ENCODE measurements around the gene GXYLT2. TPM values are rescaled to one million over a fixed set of nuclear protein-coding genes. Genes with fewer than 3 reads are reported as not detected.
A peak's percentile ranks its signal among the peaks of the same experiment; 100 is the strongest.

GXYLT2 gene
- total RNA-seq, 2 experiments from 2014 or later: not detected

DNA sequence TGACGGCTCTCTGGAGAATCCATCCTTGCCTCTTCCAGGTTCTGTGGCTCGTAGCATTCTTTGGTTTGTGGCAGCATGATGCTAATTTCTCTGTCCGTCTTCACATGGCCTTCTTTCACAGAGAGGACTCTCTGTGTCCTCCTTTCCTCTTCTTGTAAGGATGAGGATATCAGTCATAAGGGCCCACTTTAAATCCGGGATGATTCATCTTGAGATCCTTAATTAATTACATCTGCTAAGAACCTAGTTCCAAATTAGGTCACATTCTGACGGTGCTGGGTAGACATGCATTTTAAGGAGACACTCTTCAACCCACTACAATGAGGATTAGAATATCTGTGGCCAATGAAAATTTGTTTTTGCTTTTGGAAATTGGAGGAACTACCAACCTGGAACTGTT lies 15.7 kb upstream of the GXYLT2 start:
- Mint-ChIP-seq H3K27ac (no peak overlapping the region), H3K4me1 (no peaks in the 10 kb centered on the region), H3K27me3 (peaks cover 3% of the 10 kb centered on the region), H3K36me3 (ENCODE audit: low read depth) (no peaks in the 10 kb centered on the region), H3K9me3 (no peaks in the 10 kb centered on the region), H3K4me3 (no peak overlapping the region)
- ChIA-PET CTCF (no interaction called here), POLR2A (no interaction called here)
- no peak for DNase-seq

DNA sequence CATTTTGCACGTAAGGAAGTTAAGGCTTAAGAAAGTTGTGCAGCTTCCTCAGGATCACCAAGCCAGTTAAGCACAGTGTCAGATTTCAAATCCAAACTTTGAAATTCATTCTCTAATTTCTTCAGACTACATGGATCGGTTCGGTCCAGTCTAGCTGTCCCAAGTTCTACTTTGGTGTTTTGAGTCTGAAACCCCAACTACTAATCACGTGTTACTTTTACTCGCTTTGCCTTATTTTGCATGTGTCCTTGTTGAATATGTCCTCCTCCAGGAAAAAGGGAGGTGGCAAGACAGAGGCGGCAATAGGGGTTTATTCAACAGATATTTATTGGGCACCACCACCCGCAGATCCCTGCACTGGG lies 522 bp upstream of the GXYLT2 start:
- H3K27me3 Mint-ChIP-seq: peaks cover 74% of the 10 kb centered on the region
- H3K36me3 Mint-ChIP-seq (ENCODE audit: low read depth): no peaks in the 10 kb centered on the region
- peak overlapping the region; percentile 69 for H3K4me3 Mint-ChIP-seq
- peaks cover 9% of the 10 kb centered on the region for H3K4me1 Mint-ChIP-seq
- no peak for DNase-seq
- peaks cover 9% of the 10 kb centered on the region for H3K9me3 Mint-ChIP-seq
- POLR2A ChIA-PET: no interaction called here
- H3K27ac Mint-ChIP-seq: no peak overlapping the region
- CTCF ChIA-PET: interaction anchor here (1.0 kb wide), 1 partner anchor 39 kb away, joined by 3 read pairs; the partner anchor contains the start of gene SHQ1

- Mint-ChIP-seq H3K4me3 (peak overlapping the region; percentile 43), H3K9me3 (peaks cover 4% of the 10 kb centered on the region)
- CTCF ChIA-PET: no interaction called here
Measured at GRCh38 chr3:72888546-72889309, 882 bp downstream of the GXYLT2 start.

DNA sequence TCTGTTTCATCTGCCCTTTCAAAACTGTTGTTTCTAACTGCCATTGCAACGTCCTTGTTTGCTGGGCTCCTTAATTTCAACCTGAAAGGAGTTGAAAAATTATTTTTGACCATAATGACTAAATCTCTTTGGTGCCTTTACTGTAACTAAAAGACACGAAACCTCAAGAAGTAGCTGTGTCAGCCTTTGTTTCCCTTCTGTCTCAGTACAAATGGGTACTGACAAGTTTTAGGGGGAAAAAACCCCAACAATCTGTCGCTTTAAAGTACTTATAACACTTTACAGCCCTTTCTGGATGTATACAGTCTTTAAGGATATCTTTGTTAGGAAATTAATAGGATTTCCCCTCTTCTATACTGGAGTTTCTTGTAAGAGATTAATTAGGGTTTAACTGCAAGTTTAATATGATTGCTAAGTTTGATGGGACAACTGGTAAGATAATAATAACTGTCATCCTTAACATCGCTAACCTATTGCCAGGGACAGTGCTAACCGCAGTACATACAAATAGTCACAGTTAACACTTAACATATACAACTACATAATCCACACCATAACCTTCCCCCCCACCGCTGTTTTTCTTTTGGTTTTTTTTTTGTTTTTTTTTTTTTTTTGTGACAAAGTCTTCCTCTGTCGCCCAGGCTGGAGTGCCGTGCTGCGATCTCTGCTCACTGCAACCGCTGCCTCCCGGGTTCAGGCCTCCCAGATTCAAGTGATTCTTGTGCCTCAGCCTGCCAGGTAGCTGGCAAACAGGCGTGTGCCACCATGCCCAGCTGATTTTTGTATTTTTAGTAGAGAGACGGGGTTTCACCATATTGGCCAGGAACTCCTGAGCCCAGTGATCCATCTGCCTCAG lies 1.7 kb downstream of the GXYLT2 start:
- H3K4me1 Mint-ChIP-seq: peaks cover 9% of the 10 kb centered on the region
- no peaks in the 10 kb centered on the region for H3K36me3 Mint-ChIP-seq (ENCODE audit: low read depth)
- POLR2A ChIA-PET: no interaction called here
- H3K27me3 Mint-ChIP-seq: peaks cover 78% of the 10 kb centered on the region
- H3K4me3 Mint-ChIP-seq: peak overlapping the region; percentile 8
- no peak overlapping the region for H3K27ac Mint-ChIP-seq
- DNase-seq: no peak
- no peaks in the 10 kb centered on the region for H3K9me3 Mint-ChIP-seq
- CTCF ChIA-PET: interaction anchor here (0.6 to 0.7 kb wide), 2 partner anchors 29 to 595 kb away, joined by 3 to 5 read pairs; no protein-coding TSS in a partner anchor

More at GRCh38 chr3:72888546-72889309, 882 bp downstream of the GXYLT2 start:
- POLR2A ChIA-PET: no interaction called here
- no peak for DNase-seq
- H3K27ac Mint-ChIP-seq: no peak overlapping the region
- peaks cover 9% of the 10 kb centered on the region for H3K4me1 Mint-ChIP-seq
- no peaks in the 10 kb centered on the region for H3K36me3 Mint-ChIP-seq (ENCODE audit: low read depth)
- peaks cover 84% of the 10 kb centered on the region for H3K27me3 Mint-ChIP-seq

DNA sequence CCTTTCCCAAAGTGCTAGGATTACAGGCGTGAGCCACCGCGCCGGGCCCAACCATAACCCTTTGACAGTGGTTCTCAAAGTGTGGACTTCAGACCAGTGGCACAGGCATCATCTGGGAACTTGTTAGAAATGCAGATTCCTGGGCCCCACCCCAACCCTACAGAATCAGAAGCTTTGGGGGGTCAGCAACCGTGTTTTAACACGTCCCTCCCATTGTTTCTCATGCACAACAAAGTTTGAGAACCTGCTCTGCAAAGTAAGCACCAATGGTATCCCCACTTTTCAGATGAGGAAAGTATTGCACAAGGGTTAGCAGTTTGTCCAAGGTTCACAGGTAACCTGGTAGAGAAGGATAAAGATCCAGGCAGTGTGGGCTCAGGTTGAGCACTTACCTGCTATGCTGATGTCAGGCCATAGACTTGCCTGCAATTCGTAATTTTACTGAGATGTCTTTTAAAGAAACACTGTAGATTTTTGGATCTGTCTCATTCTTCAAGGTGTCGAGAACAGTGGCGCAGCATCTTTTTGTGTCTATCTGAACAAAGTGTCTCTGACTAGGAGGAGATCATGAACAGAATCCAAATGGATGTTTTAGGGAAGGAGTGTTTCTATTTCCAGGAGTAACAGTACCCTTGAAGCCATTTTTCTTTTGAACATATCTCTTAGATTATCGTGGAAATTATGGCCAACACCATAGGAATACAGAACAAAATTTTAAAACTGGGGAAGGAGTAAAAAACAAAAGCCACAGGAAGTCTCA lies 2.5 kb downstream of the GXYLT2 start:
- H3K4me1 Mint-ChIP-seq: peaks cover 9% of the 10 kb centered on the region
- H3K9me3 Mint-ChIP-seq: no peaks in the 10 kb centered on the region
- POLR2A ChIA-PET: no interaction called here
- no peak overlapping the region for H3K27ac Mint-ChIP-seq
- CTCF ChIA-PET: interaction anchor here (0.7 kb wide), 1 partner anchor 596 kb away, joined by 5 read pairs; no protein-coding TSS in a partner anchor
- H3K4me3 Mint-ChIP-seq: no peak overlapping the region
- no peaks in the 10 kb centered on the region for H3K36me3 Mint-ChIP-seq (ENCODE audit: low read depth)
- H3K27me3 Mint-ChIP-seq: peaks cover 70% of the 10 kb centered on the region
- no peak for DNase-seq

- Mint-ChIP-seq H3K4me3 (no peak overlapping the region), H3K4me1 (peaks cover 9% of the 10 kb centered on the region), H3K27me3 (peaks cover 63% of the 10 kb centered on the region), H3K27ac (no peak overlapping the region), H3K9me3 (no peaks in the 10 kb centered on the region), H3K36me3 (ENCODE audit: low read depth) (no peaks in the 10 kb centered on the region)
- POLR2A ChIA-PET: no interaction called here
- DNase-seq: no peak
- CTCF ChIA-PET: no interaction called here
Measured at GRCh38 chr3:72891053-72891855, 3.4 kb downstream of the GXYLT2 start.

DNA sequence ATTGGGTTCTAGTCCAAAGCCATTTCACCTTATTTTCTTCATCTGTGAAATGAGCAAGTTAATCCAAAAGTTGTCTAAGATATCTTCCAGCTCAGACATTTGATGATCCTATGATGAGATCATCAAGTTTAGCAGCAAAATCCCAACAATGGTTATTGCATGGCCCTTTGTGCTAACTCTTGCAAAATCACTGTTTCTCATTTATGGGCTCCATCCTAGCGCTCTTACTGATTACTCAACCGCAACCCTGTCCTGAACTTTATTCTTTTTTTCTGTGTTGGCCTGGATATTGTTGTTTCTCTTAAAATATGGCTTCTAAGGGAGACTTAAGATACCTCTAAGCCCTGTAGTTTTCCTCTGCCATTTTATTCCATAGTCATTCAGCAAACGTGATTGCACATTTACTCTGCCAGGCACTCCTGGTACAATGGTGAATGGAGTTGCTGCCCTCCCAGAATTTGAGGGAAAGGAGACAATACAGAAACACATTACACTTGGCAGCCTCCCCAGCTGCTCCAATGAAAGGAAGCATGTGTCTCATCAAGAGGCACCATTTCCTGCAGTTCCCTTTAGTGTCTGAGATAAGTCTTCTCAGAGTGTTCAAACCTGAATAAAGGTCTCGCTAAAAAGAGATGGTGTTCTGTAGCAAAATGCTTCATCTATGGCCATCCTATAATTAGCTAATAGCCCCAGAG lies 4.4 kb downstream of the GXYLT2 start:
- POLR2A ChIA-PET: no interaction called here
- CTCF ChIA-PET: no interaction called here
- Mint-ChIP-seq H3K36me3 (ENCODE audit: low read depth) (no peaks in the 10 kb centered on the region), H3K27ac (no peak overlapping the region), H3K4me1 (peaks cover 6% of the 10 kb centered on the region), H3K27me3 (peaks cover 59% of the 10 kb centered on the region), H3K4me3 (no peak overlapping the region), H3K9me3 (no peaks in the 10 kb centered on the region)
- no peak for DNase-seq

GRCh38 chr3:72892870-72893269 lies 5.0 kb downstream of the GXYLT2 start:
- no peak for DNase-seq
- Mint-ChIP-seq H3K4me3 (no peak overlapping the region), H3K27ac (no peak overlapping the region), H3K27me3 (peaks cover 53% of the 10 kb centered on the region), H3K4me1 (no peaks in the 10 kb centered on the region), H3K36me3 (ENCODE audit: low read depth) (no peaks in the 10 kb centered on the region), H3K9me3 (no peaks in the 10 kb centered on the region)
- ChIA-PET CTCF (no interaction called here), POLR2A (no interaction called here)

DNA sequence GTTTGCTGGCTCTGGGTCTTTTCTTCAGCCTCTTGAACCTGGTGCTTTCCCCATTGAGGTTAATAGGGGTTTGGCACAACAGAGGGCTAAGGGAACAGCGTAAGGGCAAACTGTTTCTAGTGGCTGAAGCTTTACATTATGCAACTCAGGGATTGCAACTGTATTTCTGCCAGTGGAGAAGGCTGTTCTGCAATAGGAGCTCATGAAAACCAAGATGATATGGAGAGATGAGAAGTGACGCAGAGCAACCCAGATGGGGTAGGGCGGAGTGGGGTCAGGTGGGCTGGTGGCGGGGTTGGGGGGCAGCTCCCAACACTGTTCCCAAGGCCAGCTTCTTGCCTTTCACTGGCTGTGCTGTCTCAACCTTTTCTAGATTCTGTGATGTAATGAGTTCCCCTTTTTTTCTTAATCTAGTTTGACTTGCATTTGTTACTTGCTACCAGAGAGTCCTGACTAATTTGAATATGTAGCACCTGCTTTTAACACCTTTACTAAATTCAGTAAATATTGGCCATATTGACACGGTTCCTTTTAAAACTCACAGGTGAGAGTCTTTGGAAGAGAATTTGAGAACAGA lies 7.2 kb downstream of the GXYLT2 start:
- no peaks in the 10 kb centered on the region for H3K4me1 Mint-ChIP-seq
- H3K9me3 Mint-ChIP-seq: no peaks in the 10 kb centered on the region
- H3K4me3 Mint-ChIP-seq: no peak overlapping the region
- CTCF ChIA-PET: no interaction called here
- POLR2A ChIA-PET: no interaction called here
- no peak for DNase-seq
- H3K27me3 Mint-ChIP-seq: peaks cover 41% of the 10 kb centered on the region
- no peaks in the 10 kb centered on the region for H3K36me3 Mint-ChIP-seq (ENCODE audit: low read depth)
- no peak overlapping the region for H3K27ac Mint-ChIP-seq

DNA sequence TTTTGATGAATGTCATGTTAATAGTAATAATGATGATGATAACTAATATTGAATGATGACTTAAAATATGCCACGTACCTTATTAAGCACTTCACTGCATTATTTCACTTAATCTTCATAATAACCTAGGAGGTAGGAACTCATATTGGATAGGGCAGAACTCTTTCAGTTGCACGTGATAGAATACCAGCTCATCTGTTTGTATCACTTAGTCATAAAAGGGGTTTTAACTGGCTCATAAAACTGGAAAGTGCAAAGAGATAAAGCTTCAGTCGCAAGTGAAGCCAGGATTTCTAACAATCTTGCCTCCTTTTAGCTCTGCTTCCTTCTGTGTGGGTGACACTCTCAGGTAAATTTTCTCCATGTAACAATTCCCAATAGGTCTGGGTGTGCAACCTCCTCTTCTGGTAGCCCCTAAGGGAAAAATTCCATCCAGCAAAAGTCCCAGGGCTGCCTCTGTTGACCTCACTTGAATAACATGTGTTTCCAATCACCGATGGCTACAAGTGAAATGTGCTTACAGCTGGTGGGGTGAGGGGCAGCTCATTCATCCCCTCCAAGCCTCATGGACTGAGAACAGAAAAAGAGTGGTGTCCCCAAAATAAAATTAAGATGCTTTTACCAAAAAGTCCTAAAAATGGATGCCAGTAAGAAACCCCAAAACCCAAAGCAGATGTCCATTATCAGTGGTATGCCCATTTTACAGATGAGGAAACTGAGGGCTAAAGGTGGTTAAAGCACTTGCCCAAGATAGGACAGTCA lies 9.3 kb downstream of the GXYLT2 start:
- Mint-ChIP-seq H3K9me3 (no peaks in the 10 kb centered on the region), H3K4me1 (no peaks in the 10 kb centered on the region), H3K36me3 (ENCODE audit: low read depth) (no peaks in the 10 kb centered on the region), H3K27ac (no peak overlapping the region), H3K27me3 (peaks cover 22% of the 10 kb centered on the region), H3K4me3 (no peak overlapping the region)
- DNase-seq: no peak
- ChIA-PET CTCF (interaction anchor here (1.3 kb wide), 1 partner anchor 176 kb away, joined by 3 read pairs; no protein-coding TSS in a partner anchor), POLR2A (no interaction called here)

DNA sequence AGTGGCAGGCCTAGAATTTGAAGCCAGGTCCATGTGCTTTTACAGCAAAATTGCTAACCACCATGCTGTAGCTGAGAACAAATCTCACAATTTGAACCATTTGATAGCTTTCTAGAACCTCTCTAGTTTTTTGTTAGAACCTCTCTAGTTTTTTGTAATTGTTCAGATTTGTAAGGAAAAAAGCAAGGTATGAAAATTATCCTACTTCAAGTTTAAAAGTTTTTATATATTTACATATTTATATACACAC lies 9.8 kb downstream of the GXYLT2 start:
- no peaks in the 10 kb centered on the region for H3K4me1 Mint-ChIP-seq
- no peaks in the 10 kb centered on the region for H3K36me3 Mint-ChIP-seq (ENCODE audit: low read depth)
- ChIA-PET CTCF (interaction anchor here (0.6 kb wide), 1 partner anchor 15 kb away, joined by 3 read pairs; no protein-coding TSS in a partner anchor), POLR2A (no interaction called here)
- H3K9me3 Mint-ChIP-seq: no peaks in the 10 kb centered on the region
- DNase-seq: no peak
- H3K4me3 Mint-ChIP-seq: no peak overlapping the region
- no peak overlapping the region for H3K27ac Mint-ChIP-seq
- H3K27me3 Mint-ChIP-seq: peaks cover 18% of the 10 kb centered on the region
